NCI-H2227 (cell line): ENCODE results near the gene TBX3.
A peak's percentile ranks its signal among the peaks of the same experiment; 100 is the strongest.

Experiments
- DNase-seq: peaks from one replicate; lab custom pipeline; 2025; ENCODE audit not compliant: unreplicated experiment; lab: John Stamatoyannopoulos, UW

The TBX3 gene

GRCh38 chr12:114669401-114670290 lies 14.3 kb downstream of the TBX3 start:
- no peak for DNase-seq

DNA sequence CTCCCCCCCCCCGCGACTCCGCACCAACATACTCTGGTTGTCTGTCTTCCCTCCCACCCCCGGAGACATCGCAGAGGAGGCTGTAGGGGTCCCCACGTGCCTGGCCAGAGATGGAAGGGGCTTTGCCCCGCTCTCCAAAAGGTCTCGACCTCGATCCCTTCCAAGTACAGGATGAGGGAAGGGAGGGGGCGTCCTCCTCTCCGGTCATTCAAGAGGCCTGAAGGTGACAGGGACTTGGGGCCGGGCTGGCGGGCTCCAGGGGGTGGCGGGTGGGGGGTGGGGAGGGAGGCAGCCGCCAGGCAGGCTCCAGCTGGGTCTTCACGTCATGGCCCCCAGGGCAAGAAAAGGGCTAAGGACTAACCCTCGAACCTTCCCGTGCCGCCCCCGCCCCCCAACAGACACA lies 15.1 kb downstream of the TBX3 start:
- no peak for DNase-seq

DNA sequence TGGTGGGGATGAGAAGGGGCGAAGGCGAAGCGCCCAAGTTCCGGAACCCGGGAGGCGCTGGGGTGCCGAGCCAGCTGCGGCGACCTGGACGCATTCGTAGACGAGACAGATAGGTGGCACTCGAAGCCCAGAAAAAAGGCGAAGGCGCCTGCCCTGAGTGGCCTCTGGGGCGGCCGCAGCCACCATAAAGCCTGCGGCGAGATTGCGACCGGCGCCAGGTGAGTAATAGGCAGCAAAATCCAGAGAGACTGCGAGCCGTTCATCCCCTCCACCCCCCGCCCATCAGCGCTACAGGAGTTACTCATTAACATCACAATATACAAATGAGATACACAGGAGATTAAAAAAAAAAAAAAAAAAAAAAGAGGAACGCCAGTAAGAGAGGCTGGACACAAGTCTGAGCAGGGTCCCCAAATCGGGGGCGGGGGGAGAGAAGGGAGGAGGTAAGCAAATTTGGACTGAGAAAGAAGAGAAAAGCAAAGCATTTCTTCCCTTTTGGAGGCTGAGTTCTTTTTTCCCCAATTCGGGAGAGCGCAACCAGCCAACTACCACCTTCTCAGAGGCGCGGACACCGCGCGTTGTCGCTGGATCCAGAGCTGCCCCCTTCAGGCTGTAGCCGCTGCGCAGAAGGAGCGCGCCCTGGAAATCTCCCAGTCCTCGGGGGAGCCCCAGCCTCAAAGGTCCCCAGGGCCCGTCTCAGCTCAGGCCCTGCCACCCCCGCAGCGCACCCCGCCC lies 15.7 kb downstream of the TBX3 start:
- peak; percentile 4 for DNase-seq

GRCh38 chr12:114667669-114668150 lies 16.3 kb downstream of the TBX3 start:
- no peak for DNase-seq

DNA sequence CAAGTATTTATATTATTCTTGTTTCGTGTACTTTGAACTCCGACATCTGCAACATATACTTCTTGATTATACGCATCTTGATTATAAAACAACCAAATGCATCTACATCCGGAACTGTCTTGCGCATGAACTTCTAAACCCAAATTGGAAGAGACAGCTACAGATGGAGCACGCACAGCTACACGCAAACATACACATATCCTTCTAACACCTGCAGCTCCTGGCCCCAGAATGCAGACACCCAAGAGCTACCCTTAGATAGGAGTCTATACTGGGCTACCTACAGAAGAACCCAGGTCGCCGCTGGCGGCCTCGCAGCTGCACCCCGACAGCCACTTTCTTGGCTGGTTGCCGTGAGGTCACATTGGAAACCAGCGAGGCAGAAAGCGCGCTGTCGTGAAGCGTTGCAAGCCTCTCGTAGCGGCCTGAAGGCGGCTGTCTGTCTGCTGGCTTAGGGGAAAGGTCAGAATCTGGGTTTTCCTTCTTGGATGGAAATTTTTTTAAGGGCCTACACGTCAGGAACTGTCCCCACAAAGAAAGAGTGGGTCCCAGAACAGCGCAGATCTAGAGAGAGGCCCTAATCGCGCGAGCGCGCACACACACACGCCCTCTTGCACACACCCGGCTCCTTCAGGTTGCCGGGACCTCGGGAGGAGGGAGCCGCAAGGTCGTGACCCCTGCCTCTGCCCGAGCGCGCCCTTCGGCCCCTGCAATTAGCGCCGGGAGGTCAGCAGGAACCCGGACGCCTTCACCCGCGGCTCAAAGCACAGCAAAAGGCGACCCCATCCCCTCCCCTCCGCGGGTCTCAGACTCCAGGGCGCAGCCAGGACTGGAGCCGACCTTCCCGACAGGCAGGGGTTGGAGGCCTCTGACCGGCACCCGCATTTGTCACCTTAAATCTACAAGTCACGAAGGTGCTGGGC lies 17.0 kb downstream of the TBX3 start:
- DNase-seq, result no peak

GRCh38 chr12:114665411-114666260 lies 18.3 kb downstream of the TBX3 start:
- DNase-seq, result no peak

DNA sequence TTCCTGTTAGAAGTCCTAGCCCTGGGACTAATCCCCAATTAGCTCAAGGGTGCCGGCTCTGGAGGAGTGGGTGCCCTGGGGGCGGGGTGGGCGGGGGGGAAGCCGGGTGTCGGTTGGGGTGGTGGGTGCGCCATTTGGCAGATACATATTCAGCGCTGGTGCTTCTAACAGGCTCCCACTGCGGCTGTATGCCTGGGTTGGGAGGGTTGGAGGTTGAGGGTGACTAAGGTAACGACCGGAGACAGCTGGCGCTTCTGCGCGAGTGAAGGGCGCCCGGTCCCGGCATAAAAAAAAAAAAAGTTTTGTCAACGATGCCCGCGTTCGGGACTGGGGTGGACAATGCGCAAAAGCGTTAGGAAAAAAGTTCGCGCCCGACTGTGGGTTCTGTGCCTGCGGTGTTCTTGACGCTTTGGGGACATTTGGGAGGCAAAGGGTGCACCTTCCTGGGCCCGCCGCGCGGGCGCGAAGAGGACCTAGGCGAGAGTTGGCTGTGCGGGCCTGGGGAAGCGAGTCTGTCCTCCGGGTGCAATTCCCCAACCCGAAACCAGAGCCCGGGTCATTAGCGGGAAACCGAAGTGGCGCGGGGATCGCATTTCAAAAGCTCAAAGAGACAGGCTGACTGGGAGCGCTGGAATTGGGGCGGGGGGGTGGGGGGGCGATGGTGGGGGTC lies 19.2 kb downstream of the TBX3 start:
- DNase-seq, result no peak

GRCh38 chr12:114662512-114663177 lies 21.3 kb downstream of the TBX3 start:
- DNase-seq, result peak; percentile 70

DNA sequence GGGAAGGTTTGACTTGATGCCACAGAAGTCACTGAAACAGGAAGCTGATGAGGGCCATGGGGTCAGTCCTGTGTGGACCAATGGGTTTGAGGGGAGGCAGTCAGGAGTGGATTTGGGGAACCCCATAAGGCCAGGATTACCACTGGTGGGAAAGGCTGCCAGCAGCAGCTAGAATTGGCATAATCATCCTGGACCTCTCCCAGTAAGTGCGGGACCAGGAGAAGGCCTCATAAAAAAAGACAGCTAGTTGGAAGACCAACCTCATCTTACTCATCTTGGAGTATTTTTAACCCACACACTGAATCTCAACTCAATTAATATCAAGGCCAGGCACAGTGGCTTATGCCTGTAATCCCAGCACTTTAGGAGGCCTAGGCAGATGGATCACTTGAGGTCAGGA lies 22.7 kb downstream of the TBX3 start:
- no peak for DNase-seq

GRCh38 chr12:114659084-114659483 lies 24.9 kb downstream of the TBX3 start:
- DNase-seq, result no peak

DNA sequence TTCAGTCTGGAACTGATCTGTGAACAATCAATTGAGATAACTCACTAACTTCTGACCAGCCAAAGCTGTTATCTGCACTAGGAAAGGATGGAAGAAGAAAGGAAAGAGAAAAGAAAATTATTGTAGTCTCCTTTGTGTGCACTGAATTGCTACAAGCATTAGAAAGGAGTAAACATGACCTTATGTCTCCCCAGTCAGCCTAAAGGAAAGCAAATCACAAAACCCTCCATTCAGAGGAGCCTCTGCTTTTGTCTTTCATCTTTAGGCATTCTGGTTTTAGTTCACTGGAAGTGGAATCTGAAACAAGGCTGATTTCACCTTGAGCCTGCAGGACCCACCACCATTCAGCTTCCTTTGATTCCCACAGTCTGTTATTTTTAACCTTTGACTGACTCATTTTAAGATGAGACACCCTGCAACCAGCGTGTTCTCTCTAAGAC lies 26.0 kb downstream of the TBX3 start:
- no peak for DNase-seq

DNA sequence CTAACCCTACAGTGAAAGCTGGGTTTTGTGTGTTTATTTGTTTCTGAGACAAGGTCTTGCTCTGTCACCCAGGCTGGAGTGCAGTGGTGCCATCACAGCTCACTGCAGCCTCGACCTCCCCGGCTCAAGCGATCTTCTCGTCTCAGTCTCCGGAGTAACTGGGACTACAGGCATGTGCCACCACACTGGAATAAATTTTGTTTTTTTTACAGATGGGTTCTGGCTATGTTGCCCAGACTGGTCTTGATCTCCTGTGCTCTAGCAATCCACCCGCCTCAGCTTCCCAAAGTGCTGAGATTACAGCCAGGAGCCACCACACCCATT lies 26.4 kb downstream of the TBX3 start:
- no peak for DNase-seq

DNA sequence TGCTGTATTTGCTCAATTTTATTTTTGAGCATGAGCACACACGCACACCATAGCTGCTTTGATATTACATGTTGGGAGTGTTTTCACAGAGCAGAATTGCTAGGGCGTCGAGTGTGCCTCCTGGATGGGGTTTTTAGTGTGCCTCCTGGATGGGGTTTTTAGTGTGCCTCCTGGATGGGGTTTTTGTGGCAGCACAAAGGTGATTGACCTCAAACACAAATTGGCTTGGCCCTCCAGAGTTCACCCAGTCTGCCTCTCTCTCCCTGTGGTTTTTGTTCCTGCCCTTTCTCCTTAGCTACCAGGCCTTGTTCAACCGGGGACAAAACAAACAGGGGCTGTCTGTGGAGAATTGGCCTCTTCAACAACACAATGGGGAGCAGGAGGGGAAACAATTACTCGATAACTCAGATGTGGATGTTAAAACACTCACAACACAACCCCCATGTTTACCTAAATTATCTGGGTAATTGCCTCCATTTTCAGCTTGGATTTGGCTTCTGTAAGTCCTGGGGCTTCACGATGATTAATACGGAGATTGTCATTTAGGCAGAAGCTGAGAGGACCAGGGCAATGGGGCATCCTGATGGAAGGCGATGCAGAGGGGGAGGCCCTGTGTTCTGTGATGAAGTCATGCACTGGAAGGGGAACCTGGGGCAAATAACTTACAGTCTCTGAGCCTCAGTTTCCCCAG lies 26.9 kb downstream of the TBX3 start:
- no peak for DNase-seq

GRCh38 chr12:114655934-114656749 lies 27.8 kb downstream of the TBX3 start:
- DNase-seq, result no peak

GRCh38 chr12:114649585-114649984 lies 34.4 kb downstream of the TBX3 start:
- DNase-seq, result no peak

GRCh38 chr12:114648711-114649110 lies 35.3 kb downstream of the TBX3 start:
- DNase-seq, result no peak

- no peak for DNase-seq
Measured at GRCh38 chr12:114638790-114639435, 45.1 kb downstream of the TBX3 start.
